Measurements from ENCODE around the gene SCTR.
"Not testable (repeated sequence)": the region's sequence is repeated elsewhere in the genome, so short reads cannot be mapped to it uniquely, and the experiment has no call there.

Gene SCTR

DNA sequence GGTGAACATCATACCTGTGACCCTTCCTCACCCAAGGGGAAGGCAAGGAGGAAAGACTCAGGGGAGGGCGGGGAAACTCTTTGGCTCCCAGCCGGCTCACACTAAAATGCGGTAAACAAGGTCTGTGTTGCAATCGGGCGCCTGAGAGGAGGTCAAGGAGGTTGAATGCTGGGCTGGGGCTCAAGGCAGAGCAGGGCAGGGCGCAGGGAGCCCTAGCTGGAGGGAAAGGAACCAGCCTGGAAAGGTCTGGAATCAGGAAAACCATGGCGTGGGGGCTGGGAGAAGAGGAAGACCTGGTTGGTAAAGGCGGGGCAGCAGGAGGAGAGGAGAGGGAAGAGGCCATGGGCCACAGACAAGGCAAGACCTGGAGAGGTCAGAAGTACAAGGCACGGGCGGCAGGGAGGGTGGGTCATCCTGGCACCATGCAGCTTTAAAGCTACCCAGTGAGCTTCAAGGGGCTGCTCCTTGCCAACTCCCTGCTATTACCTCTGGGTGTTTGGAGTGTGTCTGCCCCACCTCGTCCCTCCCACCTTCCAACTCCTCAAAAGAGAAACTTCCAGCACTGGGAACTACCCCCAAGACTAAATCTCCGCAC, 97.4 kb downstream of the SCTR start:
- DNase-seq = no peak

DNA sequence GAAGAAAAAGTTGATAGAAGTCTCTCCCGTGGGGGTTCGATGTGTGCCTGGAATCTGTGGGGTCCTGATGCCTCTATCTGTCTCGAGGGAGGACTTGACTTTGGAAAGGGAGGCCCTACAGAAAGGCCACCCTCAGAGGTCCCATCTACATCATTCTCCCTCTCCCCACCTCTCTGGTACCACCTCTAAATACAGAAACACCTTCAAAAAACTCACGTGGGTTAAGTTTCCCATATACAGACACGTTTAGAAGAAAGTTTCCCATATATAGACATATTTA, 97.9 kb downstream of the SCTR start:
- no peak for DNase-seq

DNA sequence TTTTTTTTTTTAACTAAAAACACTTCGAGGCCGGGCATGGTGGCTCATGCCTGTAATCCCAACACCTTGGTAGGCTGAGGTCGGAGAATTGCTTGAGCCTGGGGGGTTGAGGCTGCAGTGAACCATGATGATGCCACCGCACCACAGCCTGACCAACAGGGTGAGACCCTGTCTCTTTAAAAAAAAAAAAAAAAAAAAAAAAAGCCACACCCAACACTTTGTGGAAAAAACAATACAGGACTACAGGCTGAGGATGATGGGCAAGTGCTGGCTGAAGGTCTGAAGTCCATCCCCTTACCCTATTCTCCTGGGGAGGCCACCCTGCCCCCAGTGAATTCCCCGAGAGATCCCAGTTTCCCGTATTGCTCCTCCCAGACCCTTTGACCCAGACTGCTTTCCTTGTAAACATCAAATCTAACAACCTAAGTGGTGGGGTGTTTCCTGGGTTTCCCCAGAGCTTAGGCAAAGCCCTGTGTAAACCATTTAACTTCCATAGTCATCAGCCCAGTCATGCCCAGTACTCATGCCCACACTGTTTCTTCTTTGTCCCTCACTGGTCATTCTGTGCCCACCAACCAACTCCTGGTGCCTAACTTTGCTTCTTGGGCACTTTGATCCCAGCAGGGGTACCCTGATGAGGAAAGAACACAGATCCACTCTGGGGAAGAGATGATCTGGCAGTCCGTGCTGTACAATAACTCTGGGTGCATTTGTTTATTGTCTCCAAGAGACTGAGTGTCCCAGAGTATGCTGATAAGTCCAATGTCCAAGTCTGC, 98.5 kb downstream of the SCTR start:
- no peak for DNase-seq

DNA sequence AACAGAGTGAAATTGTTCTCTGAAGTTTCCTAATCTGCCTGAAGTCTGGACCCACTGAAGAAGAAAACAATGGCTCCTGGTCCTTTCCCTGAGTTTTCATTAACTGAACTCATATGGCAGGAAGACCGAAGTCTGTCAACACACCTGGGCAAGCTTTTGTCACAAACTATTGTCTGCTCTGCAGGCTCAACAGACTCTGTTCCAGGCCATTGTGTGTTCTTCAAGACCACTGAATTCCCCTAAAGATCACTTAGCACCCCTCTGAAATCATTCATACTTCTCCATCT, 99.2 kb downstream of the SCTR start:
- no peak for DNase-seq

DNA sequence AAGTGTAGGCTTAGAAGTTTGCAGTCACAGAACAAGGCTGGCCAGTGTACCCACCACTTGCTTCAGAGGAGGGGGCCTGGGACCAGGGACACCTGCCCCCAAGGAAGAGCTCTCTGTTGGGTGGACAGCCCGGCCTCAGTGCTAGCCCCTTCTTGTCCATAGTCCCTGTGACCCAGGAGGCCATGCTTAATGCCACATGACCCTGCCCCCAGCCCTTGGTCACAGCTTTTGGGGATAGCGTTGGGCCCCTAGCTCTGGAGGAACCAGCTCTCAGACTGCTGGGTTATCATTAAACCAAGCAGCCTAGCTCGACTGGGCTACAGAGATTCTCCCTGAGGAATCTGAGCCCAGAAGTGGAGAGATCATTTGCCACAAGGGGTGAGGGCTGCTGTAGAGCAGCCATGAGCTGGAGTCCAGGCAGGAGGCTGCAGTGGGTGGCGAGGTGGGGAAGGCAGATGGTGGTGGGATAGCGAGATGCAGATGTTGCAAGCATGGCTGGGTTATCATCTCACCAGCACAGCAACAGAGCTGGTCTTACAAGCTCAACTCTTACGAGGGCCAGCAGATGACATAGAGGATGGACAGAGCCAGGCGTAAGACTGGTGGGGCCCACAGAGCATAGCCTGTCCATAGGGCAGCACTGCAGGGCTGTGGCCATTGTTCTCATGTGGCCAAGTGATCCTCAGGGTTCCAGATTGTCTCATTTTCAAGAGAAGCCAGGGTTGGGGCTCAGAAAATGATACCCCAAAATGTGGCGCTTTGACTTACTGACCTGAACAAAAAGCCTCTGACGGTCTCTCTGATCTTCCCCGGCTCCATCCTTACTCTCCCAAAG, 99.8 kb downstream of the SCTR start:
- no peak for DNase-seq

DNA sequence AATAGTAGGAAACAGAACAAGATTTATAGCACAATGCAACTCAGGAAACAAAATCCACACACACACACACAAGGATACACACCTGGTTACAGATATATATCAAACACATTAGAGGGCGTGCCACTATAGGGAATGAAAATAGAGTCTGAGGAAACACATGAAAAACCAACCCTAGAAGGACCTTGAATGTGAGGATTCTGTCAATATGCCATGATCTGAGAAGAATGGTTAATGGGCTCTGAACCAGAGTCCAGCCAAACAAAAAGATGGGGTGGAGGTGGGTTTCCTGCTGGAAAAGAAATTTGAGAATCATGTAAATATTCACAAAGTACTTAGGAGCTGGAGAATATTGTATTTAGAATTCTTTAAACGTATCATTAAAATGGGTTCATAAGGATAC, 100.5 kb downstream of the SCTR start:
- DNase-seq = no peak

DNA sequence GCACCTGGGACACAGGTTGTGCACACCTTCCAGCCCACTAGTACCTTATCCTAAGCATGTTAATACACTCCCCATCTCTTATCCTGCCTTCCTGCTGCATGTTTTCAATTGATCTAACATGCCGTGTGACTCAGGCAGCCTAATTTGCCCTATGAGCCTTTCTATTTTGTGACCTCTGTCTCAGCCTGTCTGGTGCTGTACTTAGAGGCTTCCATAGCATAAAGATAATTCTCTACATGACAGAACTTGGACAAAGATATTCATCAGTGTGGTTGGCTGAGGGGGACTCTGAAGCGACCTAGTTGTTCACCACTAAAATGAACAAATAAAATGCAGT, 101.2 kb downstream of the SCTR start:
- no peak for DNase-seq

DNA sequence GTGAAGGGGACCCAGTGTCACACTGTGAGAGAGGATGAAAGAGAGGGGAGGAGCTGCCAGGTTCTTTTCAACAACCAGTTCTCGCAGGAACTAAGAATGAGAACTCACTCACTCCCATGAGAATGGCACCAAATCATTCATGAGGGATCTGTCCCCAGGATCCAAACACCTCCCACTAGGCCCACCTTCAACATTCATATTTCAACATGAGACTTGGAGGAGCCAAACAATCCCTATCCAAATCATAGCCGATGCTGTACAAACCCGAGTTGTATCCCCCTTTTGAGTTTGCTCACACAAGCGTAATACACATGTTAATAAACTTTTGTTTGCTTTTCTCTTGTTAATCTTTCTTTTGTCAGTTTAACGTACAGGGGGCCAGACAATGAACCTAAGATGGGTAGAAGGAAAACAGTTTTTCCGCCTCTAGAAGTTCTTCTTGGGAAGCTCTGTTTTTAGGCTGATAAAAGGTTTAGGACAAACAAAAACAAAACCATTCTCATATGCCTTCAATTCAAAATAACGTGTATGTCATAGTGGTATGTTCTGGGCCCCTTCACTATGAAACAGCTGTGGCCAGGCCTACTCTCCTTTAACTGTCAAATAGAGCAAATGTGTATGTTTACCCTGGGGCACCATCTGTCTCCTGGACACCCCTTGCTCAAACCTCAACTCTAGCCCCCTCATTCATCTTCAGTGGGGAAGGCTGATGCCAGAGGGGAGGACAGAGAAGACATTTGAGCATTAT, 101.7 kb downstream of the SCTR start:
- DNase-seq = no peak

DNA sequence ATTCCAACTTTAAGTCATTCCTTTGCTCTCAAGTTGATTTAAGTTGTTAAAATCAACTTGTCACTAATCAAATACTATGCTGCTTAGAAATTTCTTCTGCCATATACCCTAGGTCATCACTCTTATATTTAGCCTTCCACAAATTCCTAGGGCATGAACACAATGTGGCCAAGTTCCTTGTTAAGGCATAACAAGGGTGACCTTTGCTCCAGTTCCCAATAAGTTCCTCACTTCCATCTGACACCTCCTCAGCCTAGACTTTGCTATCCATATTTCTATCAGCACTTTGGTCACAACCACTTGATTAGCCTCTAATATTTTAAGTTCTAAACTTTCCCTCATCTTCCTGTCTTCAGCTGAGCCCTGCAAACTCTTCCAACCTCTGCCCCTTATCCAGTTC, 102.5 kb downstream of the SCTR start:
- no peak for DNase-seq

DNA sequence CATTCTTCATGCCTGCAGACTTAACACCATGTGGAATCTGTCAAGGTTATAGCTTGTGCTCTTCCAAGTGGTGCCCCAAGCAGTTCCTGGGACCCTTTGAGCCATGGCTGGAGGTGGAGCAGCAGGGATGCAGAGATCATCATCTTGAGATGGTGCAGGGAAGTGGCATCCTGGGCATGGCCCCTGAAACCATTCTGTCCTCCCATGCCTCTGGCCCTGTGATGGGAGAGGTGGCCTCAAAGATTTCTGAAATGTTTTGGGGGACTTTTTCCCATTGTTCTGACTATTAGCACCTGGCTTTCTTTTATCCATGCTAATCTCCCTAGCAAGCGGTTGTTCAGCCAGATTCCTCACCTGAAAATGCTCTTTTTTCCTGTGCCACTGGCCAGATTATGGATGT, 103.0 kb downstream of the SCTR start:
- no peak for DNase-seq

DNA sequence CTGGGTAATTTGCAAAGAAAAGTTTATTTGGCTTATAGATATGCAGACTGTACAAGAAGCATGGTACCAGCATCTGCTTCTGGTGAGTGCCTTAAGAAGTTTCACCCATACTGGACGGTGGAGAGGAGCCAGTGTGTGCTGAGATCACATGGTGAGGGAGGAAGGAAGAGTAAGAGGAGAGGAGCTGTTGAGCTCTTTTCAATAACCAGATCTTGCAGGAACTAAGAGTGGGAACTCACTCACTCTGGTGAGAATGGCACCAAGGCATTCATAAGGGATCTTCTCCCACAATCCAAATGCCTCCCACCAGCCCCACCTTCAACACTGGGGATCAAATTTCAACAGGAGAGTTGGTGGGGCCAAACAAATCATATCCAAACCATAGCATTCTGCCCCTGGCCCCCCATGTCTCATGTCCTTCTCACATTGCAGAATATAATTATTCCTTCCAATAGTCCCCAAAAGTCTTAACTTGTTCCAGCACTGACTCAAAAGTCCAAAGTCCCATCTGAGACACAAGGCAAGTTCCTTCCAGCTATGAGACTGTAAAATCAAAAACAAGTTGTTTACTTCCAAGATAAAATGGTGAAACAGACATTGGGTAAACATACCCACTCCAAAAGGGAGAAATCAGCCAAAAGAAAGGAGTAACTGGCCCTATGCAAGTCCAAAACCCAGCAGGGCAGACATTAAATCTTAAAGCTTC, 104.3 kb downstream of the SCTR start:
- no peak for DNase-seq

DNA sequence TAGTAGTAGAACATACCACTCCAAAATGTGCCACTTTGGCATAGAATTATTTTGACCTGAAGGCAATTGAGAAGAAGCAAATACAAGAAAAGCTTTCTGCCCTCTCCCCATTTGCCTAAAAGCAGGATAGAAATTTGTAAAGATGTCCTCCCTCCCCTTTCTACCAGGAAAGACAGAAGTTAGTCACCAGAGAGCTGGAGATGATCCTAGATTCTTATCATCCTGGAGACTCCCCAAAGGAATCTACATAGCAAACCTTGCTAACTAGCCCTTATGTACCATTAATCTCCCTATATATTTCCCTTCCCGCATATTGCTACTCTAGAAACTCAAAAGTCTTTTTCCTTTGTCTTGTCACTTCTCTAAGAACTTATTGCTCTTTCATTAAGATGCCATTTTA, 105.2 kb downstream of the SCTR start:
- no peak for DNase-seq

DNA sequence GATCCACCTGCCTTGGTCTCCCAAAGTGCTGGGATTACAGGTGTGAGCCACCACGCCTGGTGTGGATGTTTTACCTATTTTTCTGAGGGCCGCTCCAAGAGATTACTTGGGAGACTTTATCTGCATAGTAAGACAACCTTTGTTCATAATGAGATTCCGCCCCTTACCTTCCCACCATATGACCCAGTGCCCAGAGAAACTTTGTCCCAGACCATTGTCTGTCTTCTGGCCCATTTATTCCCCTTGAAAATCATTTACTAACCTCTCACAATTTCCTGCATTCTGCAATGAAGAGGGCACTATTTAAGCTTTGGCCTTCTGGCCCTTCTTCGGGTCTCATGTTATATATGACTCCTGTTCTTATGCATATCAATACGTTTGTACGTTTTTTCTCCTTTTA, 106.4 kb downstream of the SCTR start:
- DNase-seq = no peak

DNA sequence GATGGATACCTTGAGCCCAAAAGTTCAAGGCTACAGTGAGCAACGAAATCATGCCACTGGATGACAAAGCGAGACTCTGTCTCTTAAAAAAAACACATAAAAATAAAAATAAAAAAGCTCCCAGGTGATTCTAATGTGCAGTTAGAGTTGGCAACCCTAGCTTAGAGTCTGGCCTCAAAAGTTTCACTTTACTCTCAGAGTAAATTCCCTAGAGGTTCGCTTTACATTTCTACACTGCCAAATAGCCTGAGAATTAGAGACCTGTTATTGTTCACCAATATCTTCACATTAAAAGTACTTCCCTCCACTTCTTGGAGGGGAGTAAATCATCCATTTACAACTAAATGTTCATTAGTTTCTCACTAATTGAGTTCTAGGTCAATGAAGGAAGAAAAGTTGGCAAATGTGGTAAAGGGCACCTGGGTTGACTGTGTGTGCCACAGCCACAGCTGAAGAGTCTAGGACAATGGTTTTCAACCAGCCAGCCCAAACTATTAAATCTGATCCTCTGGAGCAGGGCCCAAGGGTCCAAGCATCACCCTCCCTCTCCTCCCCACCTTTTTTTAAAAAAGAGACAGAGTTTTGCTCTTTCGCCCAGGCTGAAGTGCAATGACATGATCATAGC, 107.9 kb downstream of the SCTR start:
- DNase-seq = no peak

DNA sequence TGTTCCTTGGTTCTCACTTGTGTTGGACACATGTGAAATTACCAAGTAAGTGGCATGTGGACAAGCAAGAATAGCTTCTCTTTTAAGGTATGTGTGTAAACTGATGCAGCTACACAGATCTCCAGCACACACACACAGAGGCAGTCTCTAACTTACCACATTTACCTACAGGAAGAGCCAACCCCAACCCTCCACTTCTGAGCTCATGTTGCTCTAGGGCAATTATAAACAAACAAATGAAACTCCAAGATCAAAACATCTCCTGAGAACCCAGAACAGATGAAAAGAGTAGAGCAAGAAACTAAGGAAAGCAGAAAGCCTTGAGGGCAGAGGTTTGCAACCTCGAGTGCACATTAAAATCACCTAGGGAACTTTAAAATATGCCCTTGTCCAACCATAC, 108.7 kb downstream of the SCTR start:
- no peak for DNase-seq

DNA sequence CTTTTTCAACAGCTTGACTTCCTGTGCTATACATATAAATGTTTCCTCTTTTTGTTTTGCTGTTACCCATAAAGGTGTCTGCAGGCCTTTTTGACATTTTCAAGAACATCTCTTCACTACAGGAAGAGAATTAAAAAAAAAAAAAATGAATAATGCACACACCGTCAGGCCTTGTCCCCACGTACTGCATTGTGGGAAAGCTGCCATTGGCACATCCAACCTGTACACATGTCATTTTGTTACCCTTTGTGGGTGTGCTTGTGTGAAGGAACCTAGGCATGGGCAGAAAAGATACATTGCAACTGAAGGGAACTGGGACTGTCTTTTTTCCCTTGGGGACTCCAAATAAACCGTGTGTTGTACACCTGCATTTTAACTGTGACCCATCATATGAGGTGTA, 109.4 kb downstream of the SCTR start:
- DNase-seq = no peak

DNA sequence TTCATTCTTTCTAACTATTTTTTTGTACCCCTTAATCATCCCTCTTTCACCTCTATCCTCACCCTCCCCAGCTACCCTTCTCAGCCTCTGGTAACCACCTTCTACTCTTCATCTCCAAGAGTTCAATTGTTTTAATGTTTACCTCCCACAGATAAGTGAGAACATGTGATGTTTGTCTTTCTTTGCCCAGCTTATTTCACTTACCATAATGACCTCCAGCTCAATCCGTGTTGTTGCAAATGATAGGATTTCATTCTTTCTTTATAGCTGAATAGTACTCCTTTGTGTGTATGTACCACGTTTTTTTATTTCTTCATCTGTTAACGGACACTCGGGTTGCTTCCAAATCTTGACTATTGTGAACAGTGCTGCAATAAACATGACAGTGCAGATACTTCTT, 114.8 kb downstream of the SCTR start:
- no peak for DNase-seq

DNA sequence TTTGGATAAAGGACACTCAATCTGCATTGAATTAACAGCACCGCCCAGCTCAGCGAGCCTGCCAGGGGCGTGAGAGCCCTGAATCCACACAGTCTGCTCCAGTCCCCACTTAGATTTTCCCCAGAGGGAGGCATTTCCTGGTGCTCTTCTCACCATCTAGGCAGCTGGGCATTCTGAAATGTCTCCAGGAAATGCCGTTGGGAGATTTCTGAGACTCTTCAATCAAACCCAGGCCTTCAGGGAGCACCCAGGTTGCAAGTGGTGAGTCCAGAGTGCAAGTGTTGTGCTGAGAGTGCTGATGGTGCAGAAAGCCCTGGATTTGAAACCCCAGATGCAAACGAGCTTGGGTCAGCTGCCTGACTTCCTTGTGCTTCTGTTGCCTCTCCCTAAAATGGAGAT, 116.1 kb downstream of the SCTR start:
- peak; percentile 9 for DNase-seq

DNA sequence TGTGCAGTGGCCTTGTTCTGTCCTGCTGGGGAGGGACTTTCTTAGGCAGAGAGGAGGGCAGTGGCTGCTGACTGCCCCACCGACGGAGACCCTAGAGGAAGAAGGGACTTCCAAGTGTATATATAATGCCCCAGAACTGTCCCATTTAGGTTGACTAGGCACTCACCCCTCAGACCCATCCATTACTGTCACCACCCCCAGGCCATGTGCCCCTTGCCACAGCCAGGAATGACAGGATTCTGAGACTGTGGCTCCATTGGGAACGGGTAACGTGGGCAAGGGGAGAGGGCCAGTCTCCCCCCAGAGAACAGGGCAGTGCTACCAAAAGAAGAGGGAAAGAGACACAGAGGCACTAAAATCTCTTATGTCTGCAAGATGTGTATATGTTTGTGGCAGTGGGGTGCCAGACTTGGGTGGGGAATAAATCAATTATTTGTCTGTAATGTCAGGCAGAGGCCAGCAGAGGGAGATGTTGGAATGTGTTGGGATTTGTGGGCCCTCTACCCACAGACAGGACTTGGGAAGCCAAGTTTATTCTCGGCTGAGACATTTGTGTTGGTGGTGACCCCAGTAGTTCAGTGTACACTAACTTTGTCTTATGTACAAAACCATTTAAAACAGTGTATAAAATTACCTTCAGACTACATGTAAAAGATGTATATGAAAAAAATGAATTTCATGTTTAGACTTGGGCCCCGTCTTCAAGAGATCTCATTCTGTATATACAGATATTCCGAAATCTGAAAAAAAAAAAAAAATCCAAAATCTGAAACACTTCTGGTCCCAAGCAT, 116.7 kb downstream of the SCTR start:
- peak; percentile 7 for DNase-seq

DNA sequence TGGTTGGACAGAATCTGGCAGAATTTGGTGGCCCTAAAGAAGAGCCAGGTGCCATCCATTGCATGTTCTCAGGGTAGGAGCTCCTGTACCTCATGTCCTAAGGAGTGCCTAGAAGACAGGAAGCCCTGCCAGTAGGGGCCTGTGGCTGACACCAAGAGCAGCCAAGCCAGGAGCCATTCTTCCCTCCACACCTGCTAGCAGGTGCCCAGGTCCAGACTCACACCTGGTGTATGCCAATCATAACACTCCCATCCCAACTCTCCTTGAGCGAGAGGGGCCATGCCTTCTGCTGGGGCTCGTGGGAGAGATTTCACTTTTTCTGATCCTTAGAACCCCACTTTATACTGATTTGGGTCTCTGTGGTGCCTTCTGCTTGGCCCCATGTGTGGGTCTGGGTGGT, 119.1 kb downstream of the SCTR start:
- no peak for DNase-seq

DNA sequence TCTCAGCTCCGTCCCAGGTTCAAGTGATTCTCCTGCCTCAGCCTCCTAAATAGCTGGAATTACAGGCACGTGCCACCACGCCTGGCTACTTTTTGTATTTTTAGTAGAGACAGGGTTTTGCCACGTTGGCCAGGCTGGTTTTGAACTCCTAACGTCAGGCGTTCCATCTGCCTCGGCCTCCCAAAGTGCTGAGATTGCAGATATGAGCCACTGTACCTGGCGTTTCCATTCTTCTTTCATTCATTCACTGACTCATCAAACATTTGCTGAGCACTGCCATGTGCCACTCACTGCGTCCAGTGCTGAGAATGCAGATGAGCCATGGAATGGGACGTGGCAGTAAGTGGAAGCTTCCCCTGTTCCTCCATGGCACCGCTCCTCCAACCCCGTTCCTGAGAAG, 120.7 kb downstream of the SCTR start:
- DNase-seq = not testable (repeated sequence)
